H1 (cell line): ENCODE measurements around the gene NBPF3. TPM values are rescaled to one million over a fixed set of nuclear protein-coding genes. Genes with fewer than 3 reads are reported as not detected.

Experiments
- ATF2 ChIP-seq: IDR thresholded peaks from 2 replicates; pipeline ENCODE4 v1.6.1; 2012; ENCODE audit warnings: low read length, inconsistent platforms
- CEBPB ChIP-seq: IDR thresholded peaks from 2 replicates; pipeline ENCODE4 v1.6.1; 2012; ENCODE audit warnings: low read depth, low read length
- CHD7 ChIP-seq: fragments of 300-600 bp; sonication (generic); IDR thresholded peaks from 2 replicates; pipeline ENCODE4 v1.7.1; 2012; ENCODE audit warnings: low read length, moderate library complexity, mild to moderate bottlenecking, inconsistent platforms; ENCODE audit not compliant: insufficient replicate concordance
- CREB1 ChIP-seq: IDR thresholded peaks from 2 replicates; pipeline ENCODE4 v1.6.1; 2012; ENCODE audit warnings: inconsistent platforms
- MAX ChIP-seq: IDR thresholded peaks from 2 replicates; pipeline ENCODE4 v1.6.1; 2012; ENCODE audit warnings: inconsistent platforms
- RAD21 ChIP-seq, 2 experiments: IDR thresholded peaks in 1 of 2; conservative IDR thresholded peaks in 1 of 2; 2 replicates each; pipeline ENCODE4 v1.6.1; 2011; ENCODE audit warnings: low read depth in 2 of 2, low read length in 2 of 2, improper control_type of control experiment in 1 of 2, inconsistent platforms in 1 of 2, mild to moderate bottlenecking in 1 of 2, moderate library complexity in 1 of 2
- RXRA ChIP-seq: IDR thresholded peaks from 2 replicates; pipeline ENCODE4 v1.6.1; 2011; ENCODE audit warnings: low read depth, mild to moderate bottlenecking, low read length, moderate library complexity; ENCODE audit not compliant: insufficient read depth
- SIN3A ChIP-seq, 2 experiments: IDR thresholded peaks in 1 of 2; conservative IDR thresholded peaks in 1 of 2; 2 replicates each; pipeline ENCODE4 v1.6.1; 2011 to 2012; ENCODE audit warnings: low read length in 2 of 2, improper control_type of control experiment in 1 of 2, low read depth in 1 of 2, mild to moderate bottlenecking in 1 of 2
- TAF1 ChIP-seq: IDR thresholded peaks from 2 replicates; pipeline ENCODE4 v1.6.1; 2011; ENCODE audit warnings: mild to moderate bottlenecking, low read depth, low read length
- TBP ChIP-seq: IDR thresholded peaks from 2 replicates; pipeline ENCODE4 v1.6.1; 2011; ENCODE audit warnings: low read depth, low read length, improper control_type of control experiment
- polyA plus RNA-seq, 7 experiments: library from polyadenylated mRNA; depleted of rRNA in 3 of 7; stranded (reverse) in 5 of 7; unstranded in 2 of 7; fragments of >200 nt in 5 of 7; fragments of 200-250 nt in 2 of 7; gene quantifications; 1 replicate in 5 of 7; 2 replicates in 1 of 7; 4 replicates in 1 of 7; pipeline versions ENCODE4 v1.2.1 to v1.2.3, GENCODE V29; 2011 to 2013; ENCODE audit warnings: missing spikeins in 2 of 7, mixed read lengths in 2 of 7
- total RNA-seq: library from RNA; stranded (reverse); fragmentation: NEBNext Ultra II Directional; extraction: Animal tissue kit (Norgen Biotek cat#: 25700); gene quantifications from 2 replicates; pipeline ENCODE4 v1.2.1, GENCODE V29; 2021

The NBPF3 gene
- total and polyA plus RNA-seq, 2 of the 8 experiments (the other 6 are each of a cell fraction or from before 2014, with no cell fraction given): 3.8 to 4.3 TPM

- no peak for TF ChIP-seq CHD7
- TF ChIP-seq RXRA: no peak
- TF ChIP-seq ATF2: no peak
- no peak for TF ChIP-seq SIN3A (conservative IDR thresholded peaks at IDR 0.05 in 1 of 2, IDR thresholded peaks at IDR 0.05 in 1 of 2; ENCODE audit: low read depth in 1 of 2, low read length in 2 of 2)
- no peak for TF ChIP-seq TAF1
- TF ChIP-seq MAX: no peak
- no peak for TF ChIP-seq TBP
- TF ChIP-seq CEBPB: no peak
- TF ChIP-seq CREB1: no peak
- TF ChIP-seq RAD21 (IDR thresholded peaks at IDR 0.05 in 1 of 2, conservative IDR thresholded peaks at IDR 0.05 in 1 of 2; ENCODE audit: low read depth in 2 of 2, low read length in 2 of 2): no peak
Observed at GRCh38 chr1:21396516-21396915, 43.4 kb upstream of the NBPF3 start (continued).
